Tibial nerve (tissue), 4 donors: Measurements from ENCODE around the gene KMT2C.

Source experiments
- EP300 ChIP-seq, 2 donors: sonication (generic); formaldehyde crosslinking; IDR thresholded peaks; one replicate each; pipeline ENCODE4 v1.6.1; 2017; ENCODE audit warnings: antibody characterized with exemption in 2 of 2, mild to moderate bottlenecking in 1 of 2
- TF ChIP-seq, protein P1 (sequence below), 5 experiments: fragments of 200-600 bp in 3 of 5; fragments of 450-650 bp in 2 of 5; sonication (generic) in 3 of 5; IDR thresholded peaks; one replicate each; pipeline ENCODE4 v1.5.1; 2016 to 2019; ENCODE audit warnings: antibody characterized with exemption in 5 of 5, mild to moderate bottlenecking in 3 of 5, moderate library complexity in 2 of 5

GRCh38 chr7:152126741-152127140 lies 309.1 kb downstream of the KMT2C start:
- TF ChIP-seq, protein P1, sequence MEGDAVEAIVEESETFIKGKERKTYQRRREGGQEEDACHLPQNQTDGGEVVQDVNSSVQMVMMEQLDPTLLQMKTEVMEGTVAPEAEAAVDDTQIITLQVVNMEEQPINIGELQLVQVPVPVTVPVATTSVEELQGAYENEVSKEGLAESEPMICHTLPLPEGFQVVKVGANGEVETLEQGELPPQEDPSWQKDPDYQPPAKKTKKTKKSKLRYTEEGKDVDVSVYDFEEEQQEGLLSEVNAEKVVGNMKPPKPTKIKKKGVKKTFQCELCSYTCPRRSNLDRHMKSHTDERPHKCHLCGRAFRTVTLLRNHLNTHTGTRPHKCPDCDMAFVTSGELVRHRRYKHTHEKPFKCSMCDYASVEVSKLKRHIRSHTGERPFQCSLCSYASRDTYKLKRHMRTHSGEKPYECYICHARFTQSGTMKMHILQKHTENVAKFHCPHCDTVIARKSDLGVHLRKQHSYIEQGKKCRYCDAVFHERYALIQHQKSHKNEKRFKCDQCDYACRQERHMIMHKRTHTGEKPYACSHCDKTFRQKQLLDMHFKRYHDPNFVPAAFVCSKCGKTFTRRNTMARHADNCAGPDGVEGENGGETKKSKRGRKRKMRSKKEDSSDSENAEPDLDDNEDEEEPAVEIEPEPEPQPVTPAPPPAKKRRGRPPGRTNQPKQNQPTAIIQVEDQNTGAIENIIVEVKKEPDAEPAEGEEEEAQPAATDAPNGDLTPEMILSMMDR (IDR thresholded peaks at IDR 0.05), result no peak
- TF ChIP-seq EP300 (IDR thresholded peaks at IDR 0.05), result no peak
